ENCODE results near the gene CRELD1. TPM values are rescaled to one million over a fixed set of nuclear protein-coding genes. Genes with fewer than 3 reads are reported as not detected.

CRELD1 gene
- total and polyA plus RNA-seq, 9 of the 15 experiments (the other 6 are each of a cell fraction or from before 2014, with no cell fraction given): 3.3 to 25.8 (median 16.5) TPM

DNA sequence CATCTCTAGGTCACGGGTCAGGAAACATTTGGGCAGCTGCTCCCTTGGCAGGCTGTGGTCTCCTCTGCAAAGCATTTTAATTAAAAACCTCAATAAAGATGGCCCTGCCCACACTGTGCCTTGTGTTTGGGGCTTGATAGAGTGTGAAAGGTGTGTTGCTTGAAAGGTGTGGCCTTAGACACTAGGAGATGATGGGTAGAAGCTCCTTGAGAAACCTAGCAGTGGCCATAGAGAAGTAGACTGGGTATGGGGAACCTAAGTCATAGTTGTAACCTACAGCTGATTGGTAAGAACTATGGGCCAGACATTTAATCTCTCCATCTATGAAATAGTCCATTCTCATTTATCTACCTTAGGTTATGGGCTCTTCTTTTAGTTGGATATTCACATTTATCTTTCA, 39.9 kb upstream of the CRELD1 start:
- H3K79me2 ChIP-seq (ENCODE audit: control insufficient read depth, insufficient read depth, low read length): peaks cover 38% of the 10 kb centered on the region
- FAIRE-seq: no peak

More for the DNA sequence above, 39.9 kb upstream of the CRELD1 start:
- intact Hi-C loops (cut with micrococcal nuclease) (no loop called here), in situ Hi-C loops (cut with MboI) (no loop called here)
- no TSS peak for BruUV-seq (replicated peaks)
- no peak for ATAC-seq
- Histone ChIP-seq H3K27me3 (ENCODE audit: control insufficient read depth in 2 of 2, insufficient read depth in 2 of 2, low read length in 2 of 2) (no peaks in the 10 kb centered on the region), H3K4me2 (ENCODE audit: insufficient read depth, low read length) (no peak overlapping the region), H4K20me1 (replicated peaks; ENCODE audit: control insufficient read depth, insufficient read depth, low read length) (no peaks in the 10 kb centered on the region), H2AFZ (ENCODE audit: low read depth, low read length) (no peak overlapping the region), H3K4me3 (no peak overlapping the region), H3K27ac (ENCODE audit: extremely low read depth, low read depth, low read length) (no peak overlapping the region), H3K9me1 (ENCODE audit: control insufficient read depth, insufficient read depth, low read length) (peaks cover 7% of the 10 kb centered on the region), H3K9me3 (replicated peaks; ENCODE audit: control insufficient read depth, insufficient read depth, low read depth, low read length) (no peaks in the 10 kb centered on the region), H3K9ac (ENCODE audit: insufficient read depth in 1 of 2, low read depth in 2 of 2, low read length in 2 of 2) (no peak overlapping the region), H3K36me3 (ENCODE audit: control insufficient read depth, insufficient read depth, low read length) (peaks cover 32% of the 10 kb centered on the region), H3K4me1 (replicated peaks in 1 of 2; ENCODE audit: control insufficient read depth in 2 of 2, insufficient read depth in 2 of 2, low read length in 2 of 2) (peaks cover 32 to 34% of the 10 kb centered on the region in 2 experiments)
- 91% methylated on average over 1 of the region's 1 CpG for WGBS (ENCODE audit: insufficient coverage, low coverage, missing lambda C conversion rate)
- TF ChIP-seq PML (IDR thresholded peaks at IDR 0.05; ENCODE audit: low read length) (0 out of 2 replicates have a peak, but pooled peaks have one; percentile 12), POLR2AphosphoS5 (IDR thresholded peaks at IDR 0.05; ENCODE audit: control insufficient read depth, insufficient read depth, low read depth, low read length) (peak; percentile 59; the same call in 1 of the 2 replicates), MTA2 (IDR thresholded peaks at IDR 0.05; ENCODE audit: low read depth) (no peak), KDM5B (IDR thresholded peaks at IDR 0.05; ENCODE audit: insufficient replicate concordance, low read depth, low read length) (no peak), RBM25 (IDR thresholded peaks at IDR 0.05; ENCODE audit: low read depth, low read length, severe bottlenecking) (no peak)
- TF ChIP-seq, protein P1, sequence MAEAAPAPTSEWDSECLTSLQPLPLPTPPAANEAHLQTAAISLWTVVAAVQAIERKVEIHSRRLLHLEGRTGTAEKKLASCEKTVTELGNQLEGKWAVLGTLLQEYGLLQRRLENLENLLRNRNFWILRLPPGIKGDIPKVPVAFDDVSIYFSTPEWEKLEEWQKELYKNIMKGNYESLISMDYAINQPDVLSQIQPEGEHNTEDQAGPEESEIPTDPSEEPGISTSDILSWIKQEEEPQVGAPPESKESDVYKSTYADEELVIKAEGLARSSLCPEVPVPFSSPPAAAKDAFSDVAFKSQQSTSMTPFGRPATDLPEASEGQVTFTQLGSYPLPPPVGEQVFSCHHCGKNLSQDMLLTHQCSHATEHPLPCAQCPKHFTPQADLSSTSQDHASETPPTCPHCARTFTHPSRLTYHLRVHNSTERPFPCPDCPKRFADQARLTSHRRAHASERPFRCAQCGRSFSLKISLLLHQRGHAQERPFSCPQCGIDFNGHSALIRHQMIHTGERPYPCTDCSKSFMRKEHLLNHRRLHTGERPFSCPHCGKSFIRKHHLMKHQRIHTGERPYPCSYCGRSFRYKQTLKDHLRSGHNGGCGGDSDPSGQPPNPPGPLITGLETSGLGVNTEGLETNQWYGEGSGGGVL (CRISPR knock-in tag; IDR thresholded peaks at IDR 0.05): no peak
- TF ChIP-seq, protein P2, sequence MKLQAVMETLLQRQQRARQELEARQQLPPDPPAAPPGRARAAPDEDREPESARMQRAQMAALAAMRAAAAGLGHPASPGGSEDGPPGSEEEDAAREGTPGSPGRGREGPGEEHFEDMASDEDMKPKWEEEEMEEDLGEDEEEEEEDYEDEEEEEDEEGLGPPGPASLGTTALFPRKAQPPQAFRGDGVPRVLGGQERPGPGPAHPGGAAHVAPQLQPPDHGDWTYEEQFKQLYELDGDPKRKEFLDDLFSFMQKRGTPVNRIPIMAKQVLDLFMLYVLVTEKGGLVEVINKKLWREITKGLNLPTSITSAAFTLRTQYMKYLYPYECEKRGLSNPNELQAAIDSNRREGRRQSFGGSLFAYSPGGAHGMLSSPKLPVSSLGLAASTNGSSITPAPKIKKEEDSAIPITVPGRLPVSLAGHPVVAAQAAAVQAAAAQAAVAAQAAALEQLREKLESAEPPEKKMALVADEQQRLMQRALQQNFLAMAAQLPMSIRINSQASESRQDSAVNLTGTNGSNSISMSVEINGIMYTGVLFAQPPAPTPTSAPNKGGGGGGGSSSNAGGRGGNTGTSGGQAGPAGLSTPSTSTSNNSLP (IDR thresholded peaks at IDR 0.05; ENCODE audit: borderline replicate concordance, low read depth, low read length): no peak
- ChIA-PET CTCF (ENCODE audit: low intra/inter-chr PET ratio) (no interaction called here), POLR2A (interaction anchor here (0.8 to 3.3 kb wide), 8 partner anchors 11 to 248 kb away, joined by 3 to 29 read pairs (median 4); partner anchors contain the start of genes ARPC4, CIDEC, IL17RE and VHL)
- no peak for DNase-seq (ENCODE audit: extremely low read depth in 1 of 4, low spot score in 3 of 4)
